Cerebellar nuclear complex (tissue), 1 donor: Measurements from ENCODE around the gene C6orf120.

Experiments
- DNase-seq, 2 experiments: peaks; one replicate each; lab custom pipeline; 2025; lab: John Stamatoyannopoulos, UW

Gene C6orf120

DNA sequence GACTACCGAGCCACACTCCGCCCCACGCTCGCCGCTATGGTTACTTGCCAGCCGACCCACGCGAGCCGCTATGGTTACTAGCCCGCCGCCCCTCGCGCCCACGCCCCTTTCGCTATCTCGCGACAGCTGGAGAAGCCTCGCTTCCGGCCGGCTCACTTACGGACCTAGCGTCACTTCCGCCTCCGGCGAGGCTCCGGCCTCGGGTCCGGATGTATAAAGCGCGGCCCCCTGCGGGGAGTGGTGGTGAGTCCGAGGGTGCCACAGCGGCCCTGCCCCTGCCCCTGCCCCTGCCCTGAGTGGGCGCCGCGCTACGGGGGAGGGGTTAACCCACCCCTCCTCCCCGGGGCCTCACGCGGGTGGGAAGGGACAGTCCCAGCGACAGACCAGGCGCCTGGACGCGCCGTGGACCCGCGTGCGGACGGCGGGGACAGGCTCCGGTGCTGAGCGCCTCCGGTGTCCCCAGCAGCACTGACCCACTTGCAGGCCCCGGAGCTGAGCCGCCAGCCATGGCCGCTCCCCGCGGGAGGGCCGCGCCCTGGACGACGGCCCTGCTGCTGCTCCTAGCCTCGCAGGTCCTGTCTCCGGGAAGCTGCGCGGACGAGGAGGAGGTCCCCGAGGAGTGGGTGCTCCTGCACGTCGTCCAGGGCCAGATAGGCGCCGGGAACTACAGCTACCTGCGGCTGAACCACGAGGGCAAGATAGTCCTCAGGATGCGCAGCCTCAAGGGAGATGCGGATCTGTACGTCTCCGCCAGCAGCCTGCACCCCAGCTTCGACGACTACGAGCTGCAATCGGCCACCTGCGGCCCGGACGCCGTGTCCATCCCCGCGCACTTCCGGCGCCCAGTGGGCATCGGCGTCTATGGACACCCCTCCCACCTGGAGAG, at the start of gene C6orf120, which contains the start of gene WDR27:
Gene C6orf120 (plus strand): TSS at position 173 of the 886 bp plus-strand sequence. CDS start 334 bp downstream, at position 507.
Gene WDR27 (minus strand): TSS at position 76 of the 886 bp plus-strand sequence. CDS start 13,024 bp downstream, outside the sequence.
- peak; percentile 48 to 51 for DNase-seq

- DNase-seq: no peak
These were observed 49.0 kb upstream of the C6orf120 start for GRCh38 chr6:169652896-169653295.

DNA sequence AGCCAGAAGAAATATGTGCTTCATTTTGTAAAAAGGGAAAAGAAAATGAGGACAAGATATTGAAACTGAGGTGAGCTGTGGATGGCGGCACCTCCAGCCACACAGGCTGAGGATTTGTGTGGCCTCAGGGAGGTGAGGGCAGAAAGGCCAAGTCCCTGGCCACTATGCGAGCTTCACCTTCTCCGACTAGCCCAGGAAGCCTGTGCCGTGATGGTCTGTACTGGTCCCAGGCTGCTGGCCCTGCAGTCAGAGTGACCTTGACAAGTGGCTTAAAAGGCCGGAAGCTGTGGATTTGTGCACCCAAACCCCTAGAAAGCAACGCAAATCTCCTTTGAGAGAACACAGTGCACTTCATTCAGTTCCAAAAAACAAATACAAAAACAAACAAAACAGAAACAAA, 48.2 kb upstream of the C6orf120 start:
- DNase-seq: no peak

DNA sequence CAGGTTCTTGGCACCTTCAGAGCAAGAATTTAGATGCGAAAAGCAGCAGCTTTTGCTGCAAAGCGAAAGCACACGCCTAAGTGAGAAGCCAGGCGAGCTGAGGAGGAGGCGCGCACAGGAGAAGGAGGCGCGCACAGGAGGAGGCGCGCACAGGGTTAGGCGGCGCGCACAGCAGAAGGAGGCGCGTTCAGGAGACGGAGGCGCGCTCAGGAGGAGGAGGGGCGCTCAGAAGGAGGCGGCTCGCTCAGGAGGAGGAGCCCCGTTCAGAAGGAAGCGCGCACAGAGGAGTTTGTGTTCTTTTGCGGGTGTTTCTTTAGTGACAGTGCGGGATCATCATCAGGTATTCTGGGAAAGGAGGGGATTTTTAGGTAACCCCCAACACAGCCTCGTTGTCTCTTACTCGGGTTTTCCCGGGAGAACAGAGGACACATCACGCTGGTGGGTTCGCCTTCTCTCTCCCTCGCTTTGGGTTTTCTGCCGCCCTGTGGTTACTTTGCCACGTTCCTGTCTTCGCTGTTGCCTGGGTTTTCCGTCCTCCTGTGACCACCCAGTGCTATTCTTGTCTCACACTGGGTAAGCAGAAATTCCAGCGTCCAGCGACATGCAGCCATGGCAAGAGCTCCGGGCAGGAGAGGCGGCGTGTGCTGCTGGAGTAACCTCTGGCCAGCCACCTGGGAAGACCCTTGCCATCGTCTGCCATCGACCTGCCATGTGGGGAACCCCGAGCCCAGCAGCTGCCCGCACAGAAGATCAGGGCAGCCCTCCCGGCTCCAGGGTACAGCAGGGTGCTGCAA, 47.1 kb upstream of the C6orf120 start:
- DNase-seq: peak in 1 of 2 experiments; percentile 7

DNA sequence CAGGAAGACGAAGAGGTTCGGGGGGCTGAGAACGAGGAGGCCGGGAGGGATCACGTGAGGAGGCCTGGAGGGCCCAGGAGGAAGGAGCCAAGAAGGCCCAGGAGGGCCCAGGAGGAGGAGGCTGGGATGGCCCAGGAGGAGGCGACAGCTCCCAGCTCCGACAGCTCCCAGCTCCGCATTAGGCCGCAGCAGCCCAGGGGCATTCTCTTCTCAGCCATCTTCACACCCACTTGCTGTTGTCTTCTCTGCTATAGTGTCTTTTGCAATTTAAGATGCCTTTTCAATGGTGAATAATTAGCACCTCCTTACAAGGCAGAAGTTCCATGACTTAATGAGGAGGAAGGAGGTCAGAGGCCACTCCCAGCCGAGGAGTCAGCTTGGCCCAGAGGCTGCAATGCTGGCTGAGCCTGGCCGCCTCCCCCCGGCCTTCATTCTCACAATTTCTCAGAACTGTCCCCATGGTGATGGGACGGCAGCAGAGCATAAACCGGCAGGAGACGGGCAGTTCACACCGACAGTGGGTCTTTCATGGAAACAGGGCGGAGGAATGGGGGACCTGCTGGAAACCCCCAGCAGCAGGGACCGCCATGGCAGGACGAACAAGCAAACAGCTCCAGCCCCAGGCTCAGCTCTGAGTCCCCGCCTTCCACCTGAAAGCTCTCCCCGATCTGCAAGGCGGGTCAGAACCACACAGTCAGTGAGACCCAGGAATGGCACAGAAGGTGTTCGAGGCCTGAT, 45.2 kb upstream of the C6orf120 start:
- DNase-seq: no peak

- no peak for DNase-seq
These were observed 44.7 kb upstream of the C6orf120 start for GRCh38 chr6:169657284-169657610.

- no peak for DNase-seq
These were observed 41.9 kb upstream of the C6orf120 start for GRCh38 chr6:169659820-169660610.

- DNase-seq: no peak
These were observed 41.1 kb upstream of the C6orf120 start for GRCh38 chr6:169660751-169661390.

GRCh38 chr6:169661391-169661756, 40.6 kb upstream of the C6orf120 start:
- DNase-seq: no peak

GRCh38 chr6:169663468-169663867, 38.5 kb upstream of the C6orf120 start:
- DNase-seq: no peak

- no peak for DNase-seq
These were observed 37.7 kb upstream of the C6orf120 start for GRCh38 chr6:169664227-169664626.

- DNase-seq: no peak
These were observed 36.6 kb upstream of the C6orf120 start for GRCh38 chr6:169665289-169665688.

DNA sequence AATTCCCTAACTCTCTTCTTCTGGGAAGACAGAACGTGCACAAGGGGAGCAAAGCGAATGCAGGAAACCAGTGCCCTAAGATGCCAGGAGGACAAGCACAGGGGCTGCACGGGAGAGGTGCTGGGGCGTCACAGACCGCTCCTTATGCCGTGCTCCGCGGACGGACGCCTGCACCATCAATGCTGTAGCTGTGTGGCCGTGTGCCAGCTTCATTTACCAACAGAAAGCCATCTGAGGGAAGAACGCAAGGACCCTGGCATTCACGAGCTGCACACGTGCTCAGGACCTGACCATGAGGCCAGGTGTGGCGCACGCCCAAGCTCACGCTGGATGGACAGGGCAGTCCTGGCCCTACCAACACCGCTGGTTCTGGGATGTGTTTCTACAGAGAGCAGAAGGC, 35.5 kb upstream of the C6orf120 start:
- no peak for DNase-seq

GRCh38 chr6:169667716-169668115, 34.2 kb upstream of the C6orf120 start:
- no peak for DNase-seq

DNA sequence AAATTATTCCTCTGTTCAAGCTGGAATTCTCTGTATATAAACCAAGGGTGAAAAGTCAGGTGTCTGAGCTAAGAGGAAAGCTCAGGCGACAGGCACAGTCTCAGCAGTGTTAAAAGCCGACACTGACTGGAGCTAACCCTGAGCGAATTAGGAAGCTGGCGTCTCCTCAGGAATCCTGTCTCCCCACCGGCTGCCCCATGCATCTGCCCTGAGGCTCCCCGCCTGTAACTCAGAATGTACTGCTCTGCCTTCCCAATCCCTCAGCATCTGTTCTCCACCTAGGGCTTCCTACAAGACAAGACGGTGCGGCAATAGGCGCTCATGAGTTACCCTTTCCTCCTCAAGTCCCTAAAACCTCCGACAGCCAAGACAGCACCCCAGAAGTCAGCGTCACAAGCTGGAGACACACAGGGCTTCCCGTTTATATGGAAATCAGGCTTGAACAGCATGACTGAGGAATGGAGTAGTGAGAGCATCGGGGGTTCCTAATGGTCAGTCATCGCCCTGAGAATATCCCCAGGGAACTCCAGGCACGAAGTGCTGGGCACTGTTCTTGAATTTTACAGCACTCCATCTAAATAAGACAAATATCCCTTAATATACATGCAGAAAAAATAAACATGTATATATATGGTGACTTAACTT, 33.6 kb upstream of the C6orf120 start:
- DNase-seq: no peak

GRCh38 chr6:169669147-169669546, 32.8 kb upstream of the C6orf120 start:
- no peak for DNase-seq

GRCh38 chr6:169669889-169670288, 32.0 kb upstream of the C6orf120 start:
- no peak for DNase-seq

- no peak for DNase-seq
These were observed 30.4 kb upstream of the C6orf120 start for GRCh38 chr6:169671563-169671962.

GRCh38 chr6:169675011-169675410, 26.9 kb upstream of the C6orf120 start:
- no peak for DNase-seq

GRCh38 chr6:169677096-169677495, 24.8 kb upstream of the C6orf120 start:
- DNase-seq: no peak
